H9 (cell line): Measurements from ENCODE around the gene OR2AG1. TPM values are rescaled to one million over a fixed set of nuclear protein-coding genes. Genes with fewer than 3 reads are reported as not detected.

Experiments
- DNase-seq: peaks from one replicate; pipeline ENCODE4 v3.0.0-alpha.2; 2017
- H2AFZ ChIP-seq: one replicate; pipeline ENCODE4 v1.6.1; 2013; ENCODE audit warnings: mild to moderate bottlenecking, low read length, control low read depth, moderate library complexity
- H2AK5ac ChIP-seq: 2 replicates; pipeline ENCODE4 v1.6.1; 2013; ENCODE audit warnings: low read length, control low read depth, mixed read lengths; ENCODE audit not compliant: insufficient read length
- H2BK120ac ChIP-seq: one replicate; pipeline ENCODE4 v1.6.1; 2013; ENCODE audit warnings: low read depth, mild to moderate bottlenecking, low read length, control low read depth, inconsistent platforms; ENCODE audit not compliant: poor library complexity, severe bottlenecking
- H2BK12ac ChIP-seq: 2 replicates; pipeline ENCODE4 v1.6.1; 2013; ENCODE audit warnings: low read length, control low read depth, mixed read lengths, low read depth; ENCODE audit not compliant: insufficient read length
- H2BK15ac ChIP-seq: 2 replicates; pipeline ENCODE4 v1.6.1; 2013; ENCODE audit warnings: low read depth, low read length, control low read depth
- H2BK20ac ChIP-seq: one replicate; pipeline ENCODE4 v1.6.1; 2013; ENCODE audit warnings: low read depth, mild to moderate bottlenecking, low read length, control low read depth, inconsistent platforms; ENCODE audit not compliant: poor library complexity, severe bottlenecking
- H2BK5ac ChIP-seq: 2 replicates; pipeline ENCODE4 v1.6.1; 2013; ENCODE audit warnings: low read length, control low read depth, mixed read lengths; ENCODE audit not compliant: insufficient read length
- H3K14ac ChIP-seq: 2 replicates; pipeline ENCODE4 v1.6.1; 2013; ENCODE audit warnings: low read length, control low read depth; ENCODE audit not compliant: insufficient read depth
- H3K18ac ChIP-seq: 2 replicates; pipeline ENCODE4 v1.6.1; 2013; ENCODE audit warnings: low read depth, mild to moderate bottlenecking, mixed read lengths, low read length, control low read depth; ENCODE audit not compliant: insufficient read length
- H3K23ac ChIP-seq: 2 replicates; pipeline ENCODE4 v1.6.1; 2013; ENCODE audit warnings: low read length, control low read depth, mixed read lengths, low read depth; ENCODE audit not compliant: insufficient read length
- H3K23me2 ChIP-seq: 2 replicates; pipeline ENCODE4 v1.6.1; 2013; ENCODE audit warnings: low read depth, mild to moderate bottlenecking, mixed read lengths, low read length, control low read depth; ENCODE audit not compliant: insufficient read length, poor library complexity, severe bottlenecking
- H3K27ac ChIP-seq: 2 replicates; pipeline ENCODE4 v1.5.1; 2013; ENCODE audit warnings: low read length, control low read depth, mixed read lengths, low read depth; ENCODE audit not compliant: insufficient read length
- H3K27me3 ChIP-seq: 2 replicates; pipeline ENCODE4 v1.6.1; 2013; ENCODE audit warnings: low read length, control low read depth, inconsistent platforms; ENCODE audit not compliant: insufficient read depth
- H3K4ac ChIP-seq: 2 replicates; pipeline ENCODE4 v1.6.1; 2013; ENCODE audit warnings: low read depth, mild to moderate bottlenecking, control low read depth, inconsistent platforms, low read length, moderate library complexity
- H3K4me1 ChIP-seq: 2 replicates; pipeline ENCODE4 v1.6.1; 2013; ENCODE audit warnings: low read length, control low read depth, inconsistent platforms; ENCODE audit not compliant: insufficient read depth
- H3K4me2 ChIP-seq: 2 replicates; pipeline ENCODE4 v1.6.1; 2013; ENCODE audit warnings: low read length, control low read depth, mixed read lengths; ENCODE audit not compliant: insufficient read length, insufficient read depth
- H3K56ac ChIP-seq: 2 replicates; pipeline ENCODE4 v1.6.1; 2013; ENCODE audit warnings: low read depth, mild to moderate bottlenecking, mixed read lengths, low read length, control low read depth; ENCODE audit not compliant: insufficient read length
- H3K79me1 ChIP-seq: 2 replicates; pipeline ENCODE4 v1.6.1; 2013; ENCODE audit warnings: low read depth, mild to moderate bottlenecking, moderate library complexity, low read length, control low read depth, inconsistent platforms; ENCODE audit not compliant: insufficient read depth, poor library complexity, severe bottlenecking
- H3K79me2 ChIP-seq: 2 replicates; pipeline ENCODE4 v1.6.1; 2013; ENCODE audit warnings: low read length, control low read depth, inconsistent platforms; ENCODE audit not compliant: insufficient read depth
- H3K9ac ChIP-seq: 2 replicates; pipeline ENCODE4 v1.6.1; 2013; ENCODE audit warnings: low read length, control low read depth, mixed read lengths; ENCODE audit not compliant: insufficient read length; ENCODE audit errors: extremely low read depth
- H3K9me3 ChIP-seq: one replicate; pipeline ENCODE4 v1.6.1; 2013; ENCODE audit warnings: low read depth, low read length, inconsistent platforms; ENCODE audit not compliant: control insufficient read depth
- H3T11ph ChIP-seq: one replicate; pipeline ENCODE4 v1.6.1; 2013; ENCODE audit warnings: mild to moderate bottlenecking, low read length, control low read depth, inconsistent platforms
- H4K20me1 ChIP-seq: one replicate; pipeline ENCODE4 v1.6.1; 2013; ENCODE audit not compliant: control insufficient read depth, insufficient read length, insufficient read depth
- H4K5ac ChIP-seq: 2 replicates; pipeline ENCODE4 v1.6.1; 2013; ENCODE audit warnings: low read depth, mild to moderate bottlenecking, mixed read lengths, low read length, control low read depth; ENCODE audit not compliant: insufficient read length
- H4K8ac ChIP-seq: replicated peaks from 2 replicates; pipeline ENCODE4 v1.6.1; 2013; ENCODE audit warnings: low read length, control low read depth, mixed read lengths, low read depth; ENCODE audit not compliant: insufficient read length
- H4K91ac ChIP-seq: 2 replicates; pipeline ENCODE4 v1.6.1; 2013; ENCODE audit warnings: low read depth, mild to moderate bottlenecking, moderate library complexity, mixed read lengths, low read length, control low read depth; ENCODE audit not compliant: insufficient read length
- H3K27ac Mint-ChIP-seq, 3 experiments: 2 replicates in 2 of 3; 3 replicates in 1 of 3; pipeline ENCODE4 v1.8.0; 2020 to 2021; ENCODE audit warnings: mixed read lengths in 3 of 3, mild to moderate bottlenecking in 1 of 3, moderate library complexity in 1 of 3
- H3K27me3 Mint-ChIP-seq: 2 replicates; pipeline ENCODE4 v1.8.0; 2021; ENCODE audit warnings: low read depth, mild to moderate bottlenecking, moderate library complexity, mixed read lengths
- H3K36me3 Mint-ChIP-seq, 3 experiments: 2 replicates in 2 of 3; 3 replicates in 1 of 3; pipeline ENCODE4 v1.8.0; 2020 to 2021; ENCODE audit warnings: low read depth in 3 of 3, mixed read lengths in 3 of 3; ENCODE audit not compliant: insufficient read depth in 1 of 3
- H3K4me1 Mint-ChIP-seq, 2 experiments: 2 replicates each; pipeline ENCODE4 v1.8.0; 2020; ENCODE audit warnings: mixed read lengths in 2 of 2
- H3K4me3 Mint-ChIP-seq, 2 experiments: 2 replicates in 1 of 2; 3 replicates in 1 of 2; pipeline ENCODE4 v1.8.0; 2020 to 2021; ENCODE audit warnings: mild to moderate bottlenecking in 2 of 2, mixed read lengths in 2 of 2, moderate library complexity in 1 of 2
- H3K9me3 Mint-ChIP-seq, 2 experiments: 2 replicates in 1 of 2; 3 replicates in 1 of 2; pipeline ENCODE4 v1.8.0; 2020; ENCODE audit warnings: mild to moderate bottlenecking in 2 of 2, mixed read lengths in 2 of 2, moderate library complexity in 1 of 2
- WGBS: extraction: QIAGEN DNeasy Blood & Tissue Kit; methylation state at CpG from one replicate; pipeline ENCODE4 v1.1.7; 2013; ENCODE audit warnings: missing lambda C conversion rate, low lambda C conversion rate, mixed read lengths; ENCODE audit not compliant: insufficient read length; ENCODE audit errors: extremely low coverage; 5-methylcytosine and 5-hydroxymethylcytosine counted together
- total RNA-seq: library from RNA; stranded (reverse); gene quantifications from 2 replicates; pipeline ENCODE4 v1.2.1, GENCODE V29; 2021
- TF ChIP-seq, protein P1 (sequence below): fragments of 200-600 bp; sonication (generic); conservative IDR thresholded peaks from 3 replicates; pipeline ENCODE4 v1.8.0; 2021; ENCODE audit warnings: antibody characterized with exemption, mild to moderate bottlenecking

Gene OR2AG1
- total RNA-seq, 1 experiment from 2014 or later: not detected

DNA sequence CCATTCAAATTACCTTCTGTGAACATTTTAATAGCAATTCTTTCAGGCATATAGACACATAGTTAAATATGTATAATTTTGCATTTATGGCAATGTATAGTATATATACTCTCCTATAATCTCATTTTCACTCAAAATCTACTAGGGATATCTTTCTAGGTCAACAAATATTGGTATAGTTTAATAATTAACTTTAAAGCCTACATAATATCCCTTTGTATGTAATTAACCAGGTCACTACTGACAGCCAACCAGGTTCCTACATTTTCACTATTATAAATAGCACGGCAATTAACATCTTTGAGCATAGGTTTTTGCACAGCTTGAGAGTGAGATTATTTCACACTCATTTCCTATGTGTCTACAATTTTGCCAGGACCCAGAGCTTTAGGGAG lies 26.9 kb upstream of the OR2AG1 start:
- H4K91ac ChIP-seq: no peak overlapping the region
- no peaks in the 10 kb centered on the region for H4K20me1 ChIP-seq
- no peak overlapping the region for H3K23ac ChIP-seq
- no peak overlapping the region for H3K9ac ChIP-seq
- H2BK15ac ChIP-seq: no peak overlapping the region
- H3K27ac ChIP-seq: no peak overlapping the region
- no peak overlapping the region for H4K5ac ChIP-seq
- H3K14ac ChIP-seq: no peak overlapping the region
- H3K4me1 Mint-ChIP-seq: no peaks in the 10 kb centered on the region
- H3K27me3 Mint-ChIP-seq: no peaks in the 10 kb centered on the region
- no peaks in the 10 kb centered on the region for H3K9me3 ChIP-seq
- no peak for DNase-seq
- no peak overlapping the region for H3K4ac ChIP-seq
- H4K8ac ChIP-seq: no peak overlapping the region
- no peak overlapping the region for H2BK20ac ChIP-seq
- H3K23me2 ChIP-seq: no peaks in the 10 kb centered on the region
- no peak overlapping the region for H2BK5ac ChIP-seq
- H3K9me3 Mint-ChIP-seq: no peaks in the 10 kb centered on the region
- WGBS: no CpG with 5 or more reads among the region's 1 CpG
- H2AFZ ChIP-seq: no peak overlapping the region
- H2AK5ac ChIP-seq: no peak overlapping the region
- H3K4me3 Mint-ChIP-seq: no peak overlapping the region
- H3K56ac ChIP-seq: no peak overlapping the region
- H3K27me3 ChIP-seq: no peaks in the 10 kb centered on the region
- H3T11ph ChIP-seq: no peak overlapping the region
- TF ChIP-seq, protein P1, sequence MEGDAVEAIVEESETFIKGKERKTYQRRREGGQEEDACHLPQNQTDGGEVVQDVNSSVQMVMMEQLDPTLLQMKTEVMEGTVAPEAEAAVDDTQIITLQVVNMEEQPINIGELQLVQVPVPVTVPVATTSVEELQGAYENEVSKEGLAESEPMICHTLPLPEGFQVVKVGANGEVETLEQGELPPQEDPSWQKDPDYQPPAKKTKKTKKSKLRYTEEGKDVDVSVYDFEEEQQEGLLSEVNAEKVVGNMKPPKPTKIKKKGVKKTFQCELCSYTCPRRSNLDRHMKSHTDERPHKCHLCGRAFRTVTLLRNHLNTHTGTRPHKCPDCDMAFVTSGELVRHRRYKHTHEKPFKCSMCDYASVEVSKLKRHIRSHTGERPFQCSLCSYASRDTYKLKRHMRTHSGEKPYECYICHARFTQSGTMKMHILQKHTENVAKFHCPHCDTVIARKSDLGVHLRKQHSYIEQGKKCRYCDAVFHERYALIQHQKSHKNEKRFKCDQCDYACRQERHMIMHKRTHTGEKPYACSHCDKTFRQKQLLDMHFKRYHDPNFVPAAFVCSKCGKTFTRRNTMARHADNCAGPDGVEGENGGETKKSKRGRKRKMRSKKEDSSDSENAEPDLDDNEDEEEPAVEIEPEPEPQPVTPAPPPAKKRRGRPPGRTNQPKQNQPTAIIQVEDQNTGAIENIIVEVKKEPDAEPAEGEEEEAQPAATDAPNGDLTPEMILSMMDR: no peak
- H3K27ac Mint-ChIP-seq: no peak overlapping the region
- H2BK120ac ChIP-seq: no peak overlapping the region
- H3K4me2 ChIP-seq: no peak overlapping the region
- H2BK12ac ChIP-seq: no peak overlapping the region
- H3K18ac ChIP-seq: no peak overlapping the region
- H3K36me3 Mint-ChIP-seq: no peaks in the 10 kb centered on the region
- no peaks in the 10 kb centered on the region for H3K79me1 ChIP-seq
- H3K79me2 ChIP-seq: no peaks in the 10 kb centered on the region
- H3K4me1 ChIP-seq: no peaks in the 10 kb centered on the region
